Endodermal cell (in vitro differentiated cells): ENCODE measurements around the gene PGD. TPM values are rescaled to one million over a fixed set of nuclear protein-coding genes. Genes with fewer than 3 reads are reported as not detected.

ENCODE experiments used
- DNase-seq: peaks from one replicate; pipeline ENCODE4 v3.0.0-alpha.2; 2017
- H3K27ac ChIP-seq: 2 replicates; pipeline ENCODE4 v1.5.1; 2013; ENCODE audit warnings: mild to moderate bottlenecking, low read depth, low read length, moderate library complexity
- H3K27me3 ChIP-seq: 2 replicates; pipeline ENCODE4 v1.6.1; 2013; ENCODE audit warnings: mild to moderate bottlenecking, low read length, moderate library complexity; ENCODE audit not compliant: insufficient read depth, control insufficient read depth, poor library complexity, severe bottlenecking
- H3K36me3 ChIP-seq: 2 replicates; pipeline ENCODE4 v1.7.0; 2013; ENCODE audit warnings: mild to moderate bottlenecking, low read length, moderate library complexity; ENCODE audit not compliant: control insufficient read depth, insufficient read depth
- H3K4me1 ChIP-seq: one replicate; pipeline ENCODE4 v1.7.0; 2013; ENCODE audit warnings: low read length; ENCODE audit not compliant: control insufficient read depth, insufficient read depth
- H3K4me3 ChIP-seq: 2 replicates; pipeline ENCODE4 v1.5.1; 2013; ENCODE audit warnings: mild to moderate bottlenecking, low read length, moderate library complexity
- H3K9ac ChIP-seq: 2 replicates; pipeline ENCODE4 v1.6.1; 2013; ENCODE audit warnings: mild to moderate bottlenecking, low read length, moderate library complexity; ENCODE audit not compliant: poor library complexity, severe bottlenecking; ENCODE audit errors: extremely low read depth
- H3K9me3 ChIP-seq: 2 replicates; pipeline ENCODE4 v1.6.1; 2013; ENCODE audit warnings: mild to moderate bottlenecking, low read length, moderate library complexity; ENCODE audit not compliant: control insufficient read depth
- H3K27ac Mint-ChIP-seq: 2 replicates; pipeline ENCODE4 v1.8.0; 2020; ENCODE audit warnings: mixed read lengths
- H3K27me3 Mint-ChIP-seq: 2 replicates; pipeline ENCODE4 v1.8.0; 2021; ENCODE audit warnings: mild to moderate bottlenecking, mixed read lengths; ENCODE audit not compliant: insufficient read depth
- H3K36me3 Mint-ChIP-seq: 2 replicates; pipeline ENCODE4 v1.8.0; 2020; ENCODE audit warnings: low read depth, mixed read lengths
- H3K4me1 Mint-ChIP-seq: 2 replicates; pipeline ENCODE4 v1.8.0; 2020; ENCODE audit warnings: mixed read lengths
- H3K4me3 Mint-ChIP-seq: 2 replicates; pipeline ENCODE4 v1.8.0; 2020; ENCODE audit warnings: mild to moderate bottlenecking, moderate library complexity, mixed read lengths
- H3K9me3 Mint-ChIP-seq: 2 replicates; pipeline ENCODE4 v1.8.0; 2020; ENCODE audit warnings: mild to moderate bottlenecking, mixed read lengths
- WGBS, 2 experiments: methylation state at CpG; one replicate each; pipeline versions ENCODE4 v1.1.5 to v1.1.7; 2013; ENCODE audit warnings: missing lambda C conversion rate in 2 of 2, mixed read lengths in 1 of 2; ENCODE audit not compliant: insufficient coverage in 1 of 2, insufficient read length in 1 of 2; 5-methylcytosine and 5-hydroxymethylcytosine counted together
- total RNA-seq, 2 donors: library from RNA; stranded (reverse); fragmentation: NEBNext Ultra II Directional in 1 of 2; extraction: Animal tissue kit (Norgen Biotek cat#: 25700) in 1 of 2; gene quantifications; 2 replicates in 1 of 2; 3 replicates in 1 of 2; pipeline ENCODE4 v1.2.1, GENCODE V29; 2021
- TF ChIP-seq, protein P1 (sequence below): fragments of 200-600 bp; sonication (generic); conservative IDR thresholded peaks from 2 replicates; pipeline ENCODE4 v1.5.0; 2021; ENCODE audit warnings: antibody characterized with exemption, mild to moderate bottlenecking

The PGD gene
- total RNA-seq, 2 donors from 2014 or later: 198 to 217 TPM

- Histone ChIP-seq H3K9ac (no peak overlapping the region), H3K27me3 (no peaks in the 10 kb centered on the region), H3K4me3 (no peak overlapping the region), H3K36me3 (peaks cover 7% of the 10 kb centered on the region), H3K27ac (no peak overlapping the region), H3K4me1 (no peaks in the 10 kb centered on the region), H3K9me3 (no peaks in the 10 kb centered on the region)
- Mint-ChIP-seq H3K27ac (no peak overlapping the region), H3K9me3 (no peaks in the 10 kb centered on the region), H3K27me3 (no peaks in the 10 kb centered on the region), H3K36me3 (peaks cover 6% of the 10 kb centered on the region), H3K4me3 (no peak overlapping the region), H3K4me1 (peaks cover 6% of the 10 kb centered on the region)
- WGBS, 2 experiments: 96% methylated on average over 1 of the region's 1 CpG; no CpG with 5 or more reads in 1 of the 2 experiments
- TF ChIP-seq, protein P1, sequence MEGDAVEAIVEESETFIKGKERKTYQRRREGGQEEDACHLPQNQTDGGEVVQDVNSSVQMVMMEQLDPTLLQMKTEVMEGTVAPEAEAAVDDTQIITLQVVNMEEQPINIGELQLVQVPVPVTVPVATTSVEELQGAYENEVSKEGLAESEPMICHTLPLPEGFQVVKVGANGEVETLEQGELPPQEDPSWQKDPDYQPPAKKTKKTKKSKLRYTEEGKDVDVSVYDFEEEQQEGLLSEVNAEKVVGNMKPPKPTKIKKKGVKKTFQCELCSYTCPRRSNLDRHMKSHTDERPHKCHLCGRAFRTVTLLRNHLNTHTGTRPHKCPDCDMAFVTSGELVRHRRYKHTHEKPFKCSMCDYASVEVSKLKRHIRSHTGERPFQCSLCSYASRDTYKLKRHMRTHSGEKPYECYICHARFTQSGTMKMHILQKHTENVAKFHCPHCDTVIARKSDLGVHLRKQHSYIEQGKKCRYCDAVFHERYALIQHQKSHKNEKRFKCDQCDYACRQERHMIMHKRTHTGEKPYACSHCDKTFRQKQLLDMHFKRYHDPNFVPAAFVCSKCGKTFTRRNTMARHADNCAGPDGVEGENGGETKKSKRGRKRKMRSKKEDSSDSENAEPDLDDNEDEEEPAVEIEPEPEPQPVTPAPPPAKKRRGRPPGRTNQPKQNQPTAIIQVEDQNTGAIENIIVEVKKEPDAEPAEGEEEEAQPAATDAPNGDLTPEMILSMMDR: no peak
- no peak for DNase-seq
Observed at GRCh38 chr1:10437052-10437451, 38.2 kb downstream of the PGD start.

GRCh38 chr1:10438677-10439163 is 39.9 kb downstream of the PGD start:
- peaks cover 15% of the 10 kb centered on the region for H3K36me3 ChIP-seq
- WGBS, 2 experiments: 80 to 83% methylated on average over 7 of the region's 7 CpGs
- H3K9ac ChIP-seq: no peak overlapping the region
- no peaks in the 10 kb centered on the region for H3K27me3 ChIP-seq
- no peaks in the 10 kb centered on the region for H3K27me3 Mint-ChIP-seq
- no peak overlapping the region for H3K27ac ChIP-seq
- TF ChIP-seq, protein P1: no peak
- H3K4me3 ChIP-seq: no peak overlapping the region
- no peak overlapping the region for H3K27ac Mint-ChIP-seq
- H3K9me3 ChIP-seq: no peaks in the 10 kb centered on the region
- H3K36me3 Mint-ChIP-seq: peaks cover 6% of the 10 kb centered on the region
- no peaks in the 10 kb centered on the region for H3K9me3 Mint-ChIP-seq
- no peaks in the 10 kb centered on the region for H3K4me1 ChIP-seq
- DNase-seq: no peak
- H3K4me3 Mint-ChIP-seq: no peak overlapping the region
- peaks cover 6% of the 10 kb centered on the region for H3K4me1 Mint-ChIP-seq

- Mint-ChIP-seq H3K4me1 (peaks cover 6% of the 10 kb centered on the region), H3K36me3 (peaks cover 8% of the 10 kb centered on the region), H3K27me3 (no peaks in the 10 kb centered on the region), H3K4me3 (no peak overlapping the region), H3K9me3 (no peaks in the 10 kb centered on the region), H3K27ac (no peak overlapping the region)
- no peak overlapping the region for H3K4me3 ChIP-seq
- H3K9ac ChIP-seq: no peak overlapping the region
- H3K36me3 ChIP-seq: peaks cover 19% of the 10 kb centered on the region
- no peaks in the 10 kb centered on the region for H3K27me3 ChIP-seq
- no peak for DNase-seq
- no peaks in the 10 kb centered on the region for H3K4me1 ChIP-seq
- no peaks in the 10 kb centered on the region for H3K9me3 ChIP-seq
- TF ChIP-seq, protein P1: no peak
- 100% methylated on average over 1 to 2 of the region's 2 CpGs for WGBS, 2 experiments
- no peak overlapping the region for H3K27ac ChIP-seq
Observed at GRCh38 chr1:10440305-10440704, 41.4 kb downstream of the PGD start.
